HUDEP-2 (cell line): Measurements from ENCODE around the gene KLHL30.
A peak's percentile ranks its signal among the peaks of the same experiment; 100 is the strongest.
"Not testable (repeated sequence)": the region's sequence is repeated elsewhere in the genome, so short reads cannot be mapped to it uniquely, and the experiment has no call there.

Source experiments
- DNase-seq, 76 experiments: peaks; one replicate each; lab custom pipeline; 2025; ENCODE audit not compliant: unreplicated experiment in 76 of 76; lab: John Stamatoyannopoulos, UW

The KLHL30 gene

DNA sequence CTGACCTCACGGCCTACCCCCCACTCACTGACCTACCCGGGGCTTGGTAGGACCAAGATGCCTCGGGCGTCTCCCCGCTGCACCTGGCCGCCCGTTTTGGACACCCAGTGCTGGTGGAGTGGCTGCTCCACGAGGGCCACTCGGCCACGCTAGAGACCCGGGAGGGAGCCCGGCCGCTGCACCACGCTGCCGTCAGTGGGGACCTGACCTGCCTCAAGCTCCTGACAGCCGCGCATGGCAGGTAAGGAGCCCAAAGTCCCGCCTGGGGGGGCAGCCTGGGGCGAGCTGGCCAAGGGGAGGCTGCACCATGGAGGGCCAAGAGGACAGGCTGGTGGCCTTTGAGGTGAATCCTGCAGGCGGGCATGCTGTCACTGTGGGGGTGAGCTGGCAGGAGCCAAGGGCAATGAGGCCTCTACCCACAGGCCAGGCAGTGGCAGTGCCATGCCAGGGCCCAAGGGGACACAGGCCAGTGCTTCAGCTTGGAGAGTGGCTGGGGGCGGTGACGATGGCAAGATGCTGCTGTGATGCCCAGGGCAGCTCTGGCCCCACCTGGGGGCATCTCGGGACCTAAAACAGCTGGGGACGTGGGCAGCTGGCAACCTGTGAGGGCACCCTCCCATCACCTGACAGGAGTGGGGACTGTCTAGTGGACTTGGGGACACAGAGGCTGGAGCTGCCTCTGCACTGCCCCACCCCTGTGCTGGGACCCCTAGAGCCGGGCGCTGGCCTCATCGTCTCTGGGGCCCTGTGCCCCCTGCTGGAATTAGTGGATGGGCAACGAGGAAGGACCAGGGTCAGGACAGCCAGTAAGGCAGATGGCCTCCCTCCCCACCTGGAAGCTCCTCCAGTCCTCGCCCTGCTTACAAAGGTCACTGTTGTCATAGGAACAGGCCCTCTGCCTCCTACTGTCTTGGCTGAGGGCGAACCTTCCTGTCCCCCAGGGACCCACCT, 36.3 kb upstream of the KLHL30 start:
- no peak for DNase-seq

DNA sequence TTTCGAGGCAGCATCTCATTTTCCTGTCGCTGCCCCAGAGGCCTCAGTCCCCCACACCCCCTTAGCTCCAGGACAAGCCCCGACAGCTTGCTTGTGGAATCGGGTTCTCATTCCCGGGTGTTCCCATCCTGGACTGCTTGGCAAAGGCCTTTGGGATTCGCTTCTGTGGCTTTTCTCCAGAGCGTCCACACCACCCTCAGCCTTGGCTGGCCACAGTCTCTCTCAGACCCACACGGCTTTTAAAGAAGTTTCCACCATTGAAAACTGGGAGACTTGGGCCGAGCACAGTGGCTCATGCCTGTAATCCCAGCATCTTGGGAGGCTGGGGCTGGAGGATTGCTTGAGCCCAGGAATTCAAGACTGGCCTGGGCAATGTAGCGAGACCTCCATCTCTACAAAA, 35.6 kb upstream of the KLHL30 start:
- DNase-seq, result no peak

DNA sequence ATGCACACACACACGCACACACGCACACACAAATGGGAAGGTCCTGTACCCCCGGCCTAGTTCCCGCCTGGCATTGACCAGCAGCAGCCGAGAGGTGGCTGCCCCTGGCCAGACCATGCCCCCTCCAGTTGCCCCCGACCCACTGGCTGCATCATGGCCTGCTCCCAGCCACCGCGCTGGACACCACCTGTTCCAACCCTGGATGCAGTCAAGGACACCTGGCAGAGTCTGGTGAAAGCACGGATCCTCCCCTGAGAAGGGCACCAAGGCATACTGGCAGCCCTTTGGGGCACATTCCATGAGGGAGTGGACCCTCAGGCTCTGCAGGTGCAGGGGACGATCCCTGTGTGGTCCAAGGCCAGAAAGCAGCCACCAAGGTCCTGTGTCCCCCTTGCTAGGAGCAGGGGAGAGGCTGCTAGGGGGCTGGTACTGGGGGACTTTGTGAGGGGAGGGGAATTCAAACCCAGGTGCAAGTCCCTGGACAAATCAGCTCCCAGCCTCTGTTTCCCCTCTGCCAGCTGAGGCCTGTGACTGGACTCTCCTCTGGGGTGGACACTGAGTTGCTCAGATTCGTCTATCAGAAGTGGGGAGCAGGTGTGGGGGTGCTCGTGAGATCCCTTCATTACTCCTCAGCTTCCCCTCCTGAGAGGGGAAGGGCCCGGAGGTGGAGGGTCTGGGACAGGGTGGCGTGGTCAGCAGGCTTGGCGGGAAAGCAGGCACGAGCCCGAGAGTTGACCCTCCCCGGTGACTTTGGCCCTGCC, 34.8 kb upstream of the KLHL30 start:
- DNase-seq, result no peak

DNA sequence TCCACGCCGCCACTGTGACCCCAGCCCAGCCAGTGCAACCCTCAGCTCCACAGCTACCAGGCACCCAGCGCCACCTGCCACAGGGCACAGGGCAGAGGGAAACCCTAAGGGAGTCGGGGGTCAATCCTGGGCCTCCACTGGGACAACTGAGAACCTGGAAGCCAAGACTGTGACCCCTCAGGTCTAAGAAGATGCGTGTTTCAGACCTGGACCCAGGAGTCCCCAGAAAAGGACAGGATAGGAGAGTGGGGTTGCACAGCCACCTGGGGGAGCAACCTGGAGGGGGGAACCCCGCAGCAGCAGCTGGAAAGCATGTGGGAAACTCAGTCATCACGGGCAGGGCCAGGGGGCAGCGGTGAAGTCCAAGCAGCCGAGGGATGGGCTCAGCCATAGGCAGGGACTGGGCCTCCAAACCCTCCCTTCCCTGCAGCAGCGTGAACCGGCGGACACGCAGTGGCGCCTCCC, 34.2 kb upstream of the KLHL30 start:
- DNase-seq, result no peak

DNA sequence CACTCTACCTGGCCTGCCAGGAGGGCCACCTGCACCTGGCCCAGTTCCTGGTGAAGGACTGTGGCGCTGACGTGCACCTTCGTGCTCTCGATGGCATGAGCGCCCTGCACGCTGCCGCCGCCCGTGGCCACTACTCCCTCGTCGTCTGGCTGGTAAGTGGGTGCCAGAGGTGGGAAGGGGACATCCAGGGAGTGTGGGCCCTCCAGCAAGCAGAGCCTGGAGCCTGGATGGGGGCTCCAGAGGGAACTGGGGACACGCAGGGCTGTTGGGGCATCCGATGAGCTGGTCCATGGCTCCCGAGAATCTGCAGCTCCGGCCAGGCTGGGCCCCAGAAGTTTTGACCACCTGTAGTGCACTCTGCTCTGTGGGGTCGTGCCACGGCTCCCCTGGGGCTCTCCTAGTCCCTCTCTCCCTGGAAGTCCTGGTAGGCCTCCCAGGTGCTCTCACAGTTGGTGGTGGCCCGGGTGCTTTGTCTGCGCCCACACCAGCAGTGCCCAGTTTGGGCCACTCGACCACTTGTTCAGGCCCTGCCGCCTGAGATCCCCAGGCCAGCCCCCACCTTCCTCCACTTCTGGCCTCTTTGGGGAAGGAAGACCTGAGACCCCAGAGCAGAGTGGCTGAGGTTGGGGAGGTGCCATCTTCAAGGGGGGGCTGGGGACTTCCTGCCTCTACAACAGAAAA, 33.6 kb upstream of the KLHL30 start:
- no peak for DNase-seq

DNA sequence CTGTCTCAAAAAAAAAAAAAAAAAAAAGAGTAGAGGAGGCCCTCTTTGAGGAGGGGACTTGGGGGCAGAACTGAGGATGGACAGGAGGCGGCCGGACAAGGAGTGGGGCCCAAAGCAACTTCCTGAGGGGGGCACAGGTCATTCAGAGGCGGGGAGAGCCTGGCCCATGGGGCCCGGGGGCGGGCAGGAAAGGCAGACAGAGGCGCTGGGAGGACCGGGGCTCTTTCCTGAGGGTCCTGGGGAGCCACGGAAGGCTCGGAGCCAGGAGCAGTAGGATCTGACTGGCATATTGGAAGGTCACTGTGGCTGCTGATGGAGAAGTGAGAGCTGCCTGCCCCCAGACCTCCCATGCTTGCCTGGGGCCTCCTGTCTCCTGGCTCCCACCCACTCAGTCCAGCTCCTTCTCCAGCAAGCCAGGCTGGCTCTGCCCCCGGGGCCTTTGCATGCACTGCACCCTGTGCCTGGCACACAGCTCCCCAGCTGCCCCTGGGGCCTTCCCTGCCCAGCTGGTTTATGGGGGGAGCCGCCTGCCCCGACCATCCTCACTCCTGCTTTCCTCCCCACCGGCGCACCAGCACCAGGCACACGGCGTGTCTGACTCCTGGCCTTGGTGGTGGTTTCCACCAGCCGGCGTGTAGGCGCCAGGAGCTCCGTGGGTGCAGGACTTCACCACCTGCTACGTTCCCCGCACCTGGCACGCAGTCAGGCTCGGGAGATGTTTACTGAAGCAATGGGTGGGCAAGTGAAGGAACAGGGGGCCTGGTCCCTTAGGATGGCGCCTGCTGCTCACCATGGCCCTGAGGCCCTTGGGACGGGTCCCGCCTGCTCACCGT, 32.7 kb upstream of the KLHL30 start:
- DNase-seq, result no peak

DNA sequence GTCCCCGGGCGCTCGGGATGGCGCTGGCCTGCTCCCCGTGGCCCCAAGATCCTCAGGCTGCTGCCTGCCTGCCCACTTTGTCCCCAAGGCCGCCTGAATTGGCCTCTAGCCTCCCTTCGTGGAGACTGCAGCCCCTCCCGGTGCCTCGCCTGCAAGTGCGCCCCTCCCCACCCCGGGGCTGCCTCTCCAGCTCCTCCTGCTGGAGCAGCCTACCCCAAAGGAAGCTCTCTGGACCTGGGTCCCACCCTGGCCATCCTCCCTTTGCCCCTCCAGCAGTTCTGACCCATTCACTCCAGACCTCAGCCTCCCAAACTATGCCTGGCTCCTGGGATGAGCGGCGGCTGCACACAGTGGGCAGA, 32.1 kb upstream of the KLHL30 start:
- no peak for DNase-seq

DNA sequence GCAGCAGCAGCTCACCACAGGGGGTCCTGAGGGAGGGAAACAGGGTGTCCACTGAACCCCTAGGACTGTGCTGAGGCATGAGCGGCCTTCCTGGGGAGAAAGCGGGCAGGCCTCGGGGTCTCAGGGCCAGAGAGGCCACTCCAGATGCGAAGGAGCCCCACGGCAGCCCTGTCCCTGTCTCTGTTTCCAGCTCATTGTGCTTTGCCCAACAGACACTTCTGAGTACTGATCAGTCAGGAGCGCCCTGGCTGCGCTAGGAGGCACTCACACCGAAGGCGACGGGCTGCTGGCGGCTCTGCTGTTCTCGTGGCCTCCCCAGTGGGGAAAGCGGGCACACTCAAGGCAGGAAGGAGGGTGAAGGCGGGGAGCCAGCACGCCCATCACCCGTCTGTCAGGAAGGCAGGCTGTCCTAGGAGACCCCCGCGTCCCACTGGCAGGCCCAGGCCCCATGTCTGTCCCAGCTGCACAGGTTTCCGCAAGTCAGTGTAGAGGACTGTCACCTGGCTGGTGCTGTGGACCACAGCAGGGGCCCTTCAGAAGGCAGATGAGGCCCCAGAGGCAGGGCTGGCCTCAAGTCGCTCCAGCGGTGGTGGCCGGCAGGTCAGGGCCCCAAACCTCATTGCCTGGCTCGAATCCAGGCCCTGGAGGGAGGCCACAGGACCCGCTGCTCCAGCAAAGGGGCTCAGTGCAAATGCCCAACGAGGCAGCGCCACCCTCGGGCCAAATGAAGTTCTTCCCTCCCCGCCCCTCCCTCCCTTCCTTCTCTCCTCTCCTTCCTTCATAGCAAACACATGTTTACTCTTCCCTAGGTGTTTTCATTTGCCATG, 31.6 kb upstream of the KLHL30 start:
- DNase-seq, result peak in 6 of 76 experiments; percentile 3 to 13 (median 9)

DNA sequence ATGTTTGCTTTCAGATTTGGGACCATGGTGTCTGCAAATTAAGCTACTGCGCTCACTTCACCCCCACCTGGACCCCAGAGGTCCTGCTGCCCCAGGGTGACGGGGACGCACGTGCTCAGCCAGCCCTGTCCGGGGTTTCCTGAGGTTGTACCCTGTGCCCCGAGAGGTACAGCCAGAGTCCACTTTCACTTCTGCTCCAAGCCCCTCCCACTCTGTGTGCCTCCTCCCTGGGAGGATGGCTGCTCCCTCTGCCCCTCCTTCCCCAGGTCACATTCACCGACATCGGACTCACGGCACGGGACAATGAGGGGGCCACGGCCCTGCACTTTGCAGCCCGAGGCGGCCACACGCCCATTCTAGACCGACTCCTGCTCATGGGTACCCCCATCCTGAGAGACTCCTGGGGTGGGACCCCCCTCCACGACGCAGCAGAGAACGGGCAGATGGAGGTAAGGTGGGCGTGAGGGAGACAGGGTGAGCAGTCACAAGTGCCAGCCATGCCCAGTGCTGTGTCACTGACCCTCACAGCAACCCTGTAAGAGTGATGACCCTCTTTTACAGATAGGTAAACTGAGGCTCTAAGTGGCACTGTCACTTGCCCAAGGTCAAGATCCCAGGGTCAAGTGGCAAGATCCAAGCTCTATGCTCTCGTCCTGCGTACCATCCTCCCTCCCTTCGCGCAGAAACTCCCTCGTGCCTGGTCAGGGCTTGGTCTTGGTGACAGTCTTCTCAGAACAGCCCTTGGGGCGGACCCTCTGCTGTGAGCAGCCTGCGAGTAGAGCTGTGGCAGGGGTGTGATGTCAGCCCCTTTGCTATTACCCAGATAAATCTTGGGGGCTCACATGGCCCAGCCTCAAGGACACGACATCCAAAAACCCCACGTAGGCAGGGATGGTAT, 30.7 kb upstream of the KLHL30 start:
- DNase-seq, result no peak

DNA sequence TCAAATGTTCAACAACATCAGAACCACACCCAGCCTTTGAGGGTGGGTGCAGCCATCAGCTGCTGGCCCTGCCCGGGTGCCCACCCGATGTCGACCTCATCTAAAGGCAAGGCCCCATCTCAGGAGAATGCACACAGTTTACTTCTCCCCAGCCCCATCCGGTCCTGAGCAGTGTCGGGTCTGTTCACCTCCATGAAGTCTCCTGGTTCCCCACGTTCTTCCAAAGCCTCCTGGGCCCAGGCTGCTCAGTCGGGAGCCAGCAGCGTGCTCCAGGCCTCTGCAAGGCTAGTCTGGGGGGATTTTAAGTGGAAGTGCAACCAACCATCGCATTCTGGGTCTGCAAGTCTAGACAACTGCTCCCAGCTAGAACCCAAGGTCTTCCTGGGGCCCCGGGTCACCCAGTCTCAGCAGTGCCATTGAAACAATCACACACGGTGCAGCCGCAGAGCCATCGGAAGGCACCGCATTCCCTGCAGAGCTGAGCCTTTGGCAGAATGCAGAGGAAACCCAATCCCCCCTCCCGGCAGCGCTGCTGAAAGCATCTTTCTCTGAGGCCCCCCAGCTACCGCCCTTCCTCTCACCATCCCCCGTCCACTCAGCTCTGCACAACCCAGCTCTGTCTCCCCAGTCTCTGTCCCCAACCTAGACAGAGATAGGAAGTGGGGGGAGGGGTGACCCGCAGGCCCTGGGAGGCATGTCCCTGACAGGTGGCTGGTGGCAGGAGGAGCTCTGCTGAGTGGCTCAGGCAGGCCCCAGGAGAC, 29.9 kb upstream of the KLHL30 start:
- peak in 2 of 76 experiments; percentile 1 to 13 for DNase-seq

DNA sequence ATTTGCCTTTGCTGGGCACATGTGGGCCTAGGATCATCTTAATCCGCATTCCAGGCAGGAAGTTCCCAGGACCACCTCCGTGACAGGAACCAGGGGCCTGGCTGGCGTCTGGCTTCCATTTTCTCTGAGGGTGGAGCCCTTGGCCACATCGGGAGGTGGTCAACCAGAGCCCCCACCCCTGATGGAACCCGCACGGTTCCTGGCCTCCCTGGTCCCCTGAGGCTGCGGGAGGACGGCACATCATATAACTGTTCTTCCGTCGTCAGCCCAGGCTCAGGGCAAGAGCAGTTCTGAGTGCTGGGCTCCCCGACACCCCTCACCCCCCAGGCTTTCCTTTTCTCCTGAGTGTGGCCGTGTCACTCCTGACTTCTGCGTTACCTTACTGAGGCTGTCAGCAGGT, 24.9 kb upstream of the KLHL30 start:
- no peak for DNase-seq

DNA sequence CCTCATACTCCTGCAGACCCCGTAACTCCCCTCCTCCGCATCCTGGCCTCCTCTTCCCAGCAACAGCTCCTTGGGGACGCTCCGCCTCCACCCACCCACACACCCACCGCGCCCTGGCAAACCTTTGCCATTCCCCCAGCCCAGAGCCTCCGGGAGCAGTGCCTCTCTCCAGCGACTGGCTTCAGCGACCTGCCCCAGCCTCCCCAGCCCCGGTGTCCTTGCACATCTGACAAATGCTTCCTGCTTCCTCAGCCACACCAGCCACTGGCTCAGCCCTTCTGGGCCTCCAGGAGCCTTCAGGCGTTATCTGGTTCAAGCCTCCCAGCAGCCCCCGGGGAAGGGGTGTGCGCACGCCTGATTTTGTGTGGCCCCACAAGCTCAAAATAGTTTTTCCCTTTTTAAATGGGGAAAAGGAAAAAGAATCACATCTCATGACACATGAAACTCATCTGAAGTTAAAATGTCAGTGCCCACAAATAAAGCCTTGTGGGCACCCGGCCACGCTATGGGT, 24.1 kb upstream of the KLHL30 start:
- DNase-seq, result no peak

DNA sequence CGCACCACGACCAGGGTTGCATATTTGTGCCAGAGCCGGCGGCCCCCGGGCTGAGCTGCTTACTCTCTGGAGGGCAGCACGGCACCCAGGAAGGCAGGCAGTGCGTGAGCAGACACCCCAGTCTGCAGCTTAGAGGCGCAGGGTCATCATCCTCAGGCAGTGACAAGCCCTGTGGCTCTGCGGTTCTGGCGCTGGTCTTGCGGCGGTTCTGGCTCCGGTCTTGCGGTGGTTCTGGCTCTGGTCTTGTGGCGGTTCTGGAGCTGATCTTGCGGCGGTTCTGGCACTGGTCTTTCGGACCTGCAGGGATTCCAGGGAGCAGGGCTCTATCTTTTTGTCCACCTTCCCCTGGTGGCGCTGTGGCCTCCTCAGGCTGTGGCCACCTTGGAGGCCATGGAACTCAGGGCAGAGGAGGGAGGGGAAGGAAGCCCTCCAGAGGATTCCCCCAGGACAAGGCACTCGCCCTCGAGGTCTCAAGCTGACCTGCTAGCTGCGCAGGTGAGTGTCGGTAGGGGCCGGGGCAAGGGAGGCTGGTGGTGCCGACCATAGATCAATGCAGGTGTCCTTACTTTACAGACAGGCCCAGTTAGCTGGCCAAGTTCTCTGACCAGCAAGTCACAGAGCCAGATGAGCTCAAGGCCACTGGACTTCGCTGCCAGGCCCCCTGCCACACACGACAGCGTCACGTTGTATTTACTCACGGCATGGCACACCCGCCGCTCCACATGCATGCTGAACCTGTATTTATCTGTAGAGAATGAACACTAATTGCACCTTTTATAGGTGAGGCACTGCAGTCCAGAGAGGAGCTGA, 23.4 kb upstream of the KLHL30 start:
- no peak for DNase-seq

DNA sequence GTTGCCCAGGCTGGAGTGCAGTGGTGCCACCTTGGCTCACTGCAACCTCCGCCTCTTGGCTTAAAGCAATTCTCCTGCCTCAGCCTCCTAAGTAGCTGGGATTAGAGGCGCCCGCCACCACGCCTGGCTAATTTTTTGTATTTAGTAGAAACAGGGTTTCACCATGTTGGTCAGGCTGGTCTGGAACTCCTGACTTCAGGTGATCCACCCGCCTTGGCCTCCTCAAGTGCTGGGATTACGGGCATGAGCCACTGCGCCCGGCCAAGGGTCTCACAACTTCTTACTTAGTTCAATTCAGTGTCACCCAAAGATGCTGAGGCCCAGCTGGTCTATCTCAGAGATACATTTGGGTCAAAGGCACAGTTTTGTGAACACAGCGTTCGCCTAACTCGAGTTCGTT, 22.8 kb upstream of the KLHL30 start:
- not testable (repeated sequence) for DNase-seq

DNA sequence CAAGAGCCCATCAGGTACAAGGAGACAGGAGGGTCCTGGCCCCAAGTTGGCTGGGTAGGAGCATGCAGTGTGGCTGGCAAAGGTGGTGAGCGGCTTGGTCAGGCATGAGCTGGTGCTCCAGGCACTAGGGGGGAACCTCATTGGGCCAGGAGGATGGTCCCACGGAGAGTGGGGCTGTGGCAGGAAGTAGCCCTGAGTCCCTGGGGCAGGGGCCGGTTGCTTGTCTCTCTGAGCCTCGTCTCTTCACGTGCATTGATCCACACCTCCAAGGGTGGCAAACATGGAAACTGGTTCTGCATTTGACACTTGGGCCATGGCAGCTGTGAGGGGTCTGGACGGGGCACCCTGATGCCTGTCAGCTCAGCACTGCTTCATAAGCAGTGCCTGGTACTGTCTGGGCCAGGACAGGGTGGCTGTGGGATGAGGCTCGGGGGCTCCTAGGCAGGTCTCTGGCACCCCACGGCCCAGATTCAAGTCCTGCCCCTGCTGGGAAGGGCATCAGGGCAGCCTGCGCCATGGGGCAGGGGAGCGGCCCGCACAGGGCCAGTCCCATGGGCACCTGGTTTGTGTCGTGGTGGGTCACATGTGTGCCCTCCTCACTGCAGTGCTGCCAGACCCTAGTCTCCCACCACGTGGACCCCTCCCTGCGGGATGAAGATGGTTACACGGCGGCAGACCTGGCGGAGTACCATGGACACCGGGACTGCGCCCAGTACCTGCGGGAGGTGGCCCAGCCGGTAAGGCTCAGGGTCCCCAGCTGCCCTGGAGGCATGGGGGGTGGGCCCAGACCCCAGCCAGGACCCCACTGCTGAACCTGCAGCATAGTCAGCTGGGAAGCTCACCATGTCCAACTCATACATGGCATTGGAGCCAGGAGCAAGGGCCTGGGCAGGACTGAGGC, 21.9 kb upstream of the KLHL30 start:
- DNase-seq, result no peak
